ENCODE data around the gene PPIAL4G.
"Not testable (repeated sequence)": the region's sequence is repeated elsewhere in the genome, so short reads cannot be mapped to it uniquely, and the experiment has no call there.

GRCh38 chr1:148483029-148483428 is at the start of gene PPIAL4G:
- not testable (repeated sequence) for TF ChIP-seq CTCF (IDR thresholded peaks at IDR 0.05; ENCODE audit: extremely low read depth in 1 of 2, insufficient read depth in 1 of 2, low read depth in 1 of 2, low read length in 2 of 2); FOS (IDR thresholded peaks at IDR 0.05; ENCODE audit: borderline replicate concordance, insufficient read depth, low read length); POLR2A (IDR thresholded peaks at IDR 0.05; ENCODE audit: low read depth, low read length); EZH2 (IDR thresholded peaks at IDR 0.05; ENCODE audit: borderline replicate concordance, low read depth, low read length, severe bottlenecking); MYC (IDR thresholded peaks at IDR 0.05; ENCODE audit: low read depth, low read length); POLR2AphosphoS5 (IDR thresholded peaks at IDR 0.05; ENCODE audit: insufficient read depth, low read depth, low read length); MAX (IDR thresholded peaks at IDR 0.05; ENCODE audit: insufficient read depth, insufficient read length); JUN (IDR thresholded peaks at IDR 0.05; ENCODE audit: borderline replicate concordance, insufficient read depth, insufficient read length, low read depth); GATA2 (IDR thresholded peaks at IDR 0.05; ENCODE audit: insufficient read depth, insufficient read length, low read depth, low read length)

Data from endothelial cell of umbilical vein (primary cell).